Lower lobe of right lung (tissue), 2 donors: ENCODE results near the gene DOCK4. TPM values are rescaled to one million over a fixed set of nuclear protein-coding genes. Genes with fewer than 3 reads are reported as not detected.

Experiments
- ATAC-seq, 2 donors: fragments of 200-7000 bp; cut with Tn5 transposase; one replicate each; pipeline ENCODE4 v1.9.1; 2020 to 2022; ENCODE audit warnings: mild to moderate bottlenecking in 2 of 2, moderate library complexity in 2 of 2
- DNase-seq: peaks from one replicate; pipeline ENCODE4 v3.0.0-alpha.2; 2020
- H3K27ac ChIP-seq: fragments of 200-600 bp; one replicate; pipeline ENCODE4 v1.8.0; 2022
- H3K27me3 ChIP-seq: fragments of 200-600 bp; one replicate; pipeline ENCODE4 v1.8.0; 2022; ENCODE audit warnings: low read depth
- H3K36me3 ChIP-seq: fragments of 200-600 bp; one replicate; pipeline ENCODE4 v1.8.0; 2022; ENCODE audit warnings: mild to moderate bottlenecking
- H3K4me1 ChIP-seq: fragments of 200-600 bp; one replicate; pipeline ENCODE4 v1.8.0; 2022
- H3K4me3 ChIP-seq: fragments of 200-600 bp; one replicate; pipeline ENCODE4 v1.8.0; 2022; ENCODE audit warnings: mild to moderate bottlenecking
- H3K9me3 ChIP-seq: fragments of 200-600 bp; one replicate; pipeline ENCODE4 v1.8.0; 2022
- intact Hi-C: fragments of 100-400 bp; cut with DNase I; formaldehyde crosslinking; loops from one replicate; pipeline ENCODE4 v1.11.0; 2022
- total RNA-seq: library from RNA; stranded (reverse); fragmentation: NEBNext Ultra II Directional; extraction: Animal tissue kit (Norgen Biotek cat#: 25700); gene quantifications from one replicate; pipeline ENCODE4 v1.2.1, GENCODE V29; 2021
- TF ChIP-seq, protein P1 (sequence below): fragments of 200-600 bp; IDR thresholded peaks from one replicate; pipeline ENCODE4 v1.8.0; 2022; ENCODE audit warnings: antibody characterized with exemption, mild to moderate bottlenecking
- donor health status: DM: no; HTN: yes; CAD: no; lungs with severe emphysema.

The DOCK4 gene
- total RNA-seq, 1 donor from 2014 or later = 78.5 TPM

DNA sequence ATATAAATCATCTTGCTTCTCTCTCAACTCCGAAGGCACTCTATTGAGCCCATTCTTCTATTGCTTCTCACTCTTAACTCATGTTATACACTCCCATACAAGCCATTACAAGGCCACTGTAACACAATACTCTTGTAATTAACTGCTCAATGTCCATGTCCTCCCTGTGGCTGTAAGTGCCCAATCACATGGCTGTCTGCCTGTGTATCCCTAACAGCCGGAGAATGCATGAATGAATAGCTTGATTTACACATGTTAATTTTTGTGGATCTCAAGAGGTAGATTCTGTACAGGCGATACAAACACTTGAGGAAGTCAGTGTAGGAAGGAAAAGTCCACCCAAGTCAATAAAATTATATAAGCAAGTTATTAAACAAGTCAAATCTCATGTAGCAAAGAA is 215.6 kb downstream of the DOCK4 start:
- DNase-seq (no peak), ATAC-seq (no peak)
- Histone ChIP-seq H3K9me3 (no peaks in the 10 kb centered on the region), H3K4me3 (no peak overlapping the region), H3K27ac (no peak overlapping the region), H3K4me1 (peaks cover 29% of the 10 kb centered on the region), H3K27me3 (no peaks in the 10 kb centered on the region), H3K36me3 (peaks cover 25% of the 10 kb centered on the region)
- TF ChIP-seq, protein P1, sequence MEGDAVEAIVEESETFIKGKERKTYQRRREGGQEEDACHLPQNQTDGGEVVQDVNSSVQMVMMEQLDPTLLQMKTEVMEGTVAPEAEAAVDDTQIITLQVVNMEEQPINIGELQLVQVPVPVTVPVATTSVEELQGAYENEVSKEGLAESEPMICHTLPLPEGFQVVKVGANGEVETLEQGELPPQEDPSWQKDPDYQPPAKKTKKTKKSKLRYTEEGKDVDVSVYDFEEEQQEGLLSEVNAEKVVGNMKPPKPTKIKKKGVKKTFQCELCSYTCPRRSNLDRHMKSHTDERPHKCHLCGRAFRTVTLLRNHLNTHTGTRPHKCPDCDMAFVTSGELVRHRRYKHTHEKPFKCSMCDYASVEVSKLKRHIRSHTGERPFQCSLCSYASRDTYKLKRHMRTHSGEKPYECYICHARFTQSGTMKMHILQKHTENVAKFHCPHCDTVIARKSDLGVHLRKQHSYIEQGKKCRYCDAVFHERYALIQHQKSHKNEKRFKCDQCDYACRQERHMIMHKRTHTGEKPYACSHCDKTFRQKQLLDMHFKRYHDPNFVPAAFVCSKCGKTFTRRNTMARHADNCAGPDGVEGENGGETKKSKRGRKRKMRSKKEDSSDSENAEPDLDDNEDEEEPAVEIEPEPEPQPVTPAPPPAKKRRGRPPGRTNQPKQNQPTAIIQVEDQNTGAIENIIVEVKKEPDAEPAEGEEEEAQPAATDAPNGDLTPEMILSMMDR = no peak
- intact Hi-C loops = no loop called here

DNA sequence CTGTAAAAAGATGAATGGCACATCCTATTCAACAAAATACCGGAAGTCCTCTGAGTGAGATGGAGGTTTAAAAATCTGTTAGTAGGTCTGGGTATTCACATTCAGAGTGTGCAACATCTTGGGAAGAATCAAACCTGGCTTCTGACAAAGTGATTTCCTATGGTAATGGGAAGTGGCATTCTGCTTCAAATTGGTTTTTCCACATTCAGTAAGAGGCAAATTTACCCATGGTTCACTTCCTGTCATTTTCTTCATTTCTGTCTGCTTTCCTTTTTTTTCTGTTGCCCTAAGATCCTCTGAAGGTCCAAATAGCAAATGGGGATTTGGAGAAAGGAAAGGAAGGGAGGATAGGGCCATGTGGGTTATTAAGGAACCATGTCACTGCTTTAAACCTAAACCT is 218.3 kb downstream of the DOCK4 start:
- intact Hi-C loops = no loop called here
- H3K4me3 ChIP-seq = no peak overlapping the region
- TF ChIP-seq, protein P1 = no peak
- peak overlapping the region; percentile 56 for H3K27ac ChIP-seq
- peaks cover 42% of the 10 kb centered on the region for H3K36me3 ChIP-seq
- no peaks in the 10 kb centered on the region for H3K27me3 ChIP-seq
- H3K4me1 ChIP-seq = peaks cover 31% of the 10 kb centered on the region
- no peaks in the 10 kb centered on the region for H3K9me3 ChIP-seq
- DNase-seq = no peak
- ATAC-seq = no peak

DNA sequence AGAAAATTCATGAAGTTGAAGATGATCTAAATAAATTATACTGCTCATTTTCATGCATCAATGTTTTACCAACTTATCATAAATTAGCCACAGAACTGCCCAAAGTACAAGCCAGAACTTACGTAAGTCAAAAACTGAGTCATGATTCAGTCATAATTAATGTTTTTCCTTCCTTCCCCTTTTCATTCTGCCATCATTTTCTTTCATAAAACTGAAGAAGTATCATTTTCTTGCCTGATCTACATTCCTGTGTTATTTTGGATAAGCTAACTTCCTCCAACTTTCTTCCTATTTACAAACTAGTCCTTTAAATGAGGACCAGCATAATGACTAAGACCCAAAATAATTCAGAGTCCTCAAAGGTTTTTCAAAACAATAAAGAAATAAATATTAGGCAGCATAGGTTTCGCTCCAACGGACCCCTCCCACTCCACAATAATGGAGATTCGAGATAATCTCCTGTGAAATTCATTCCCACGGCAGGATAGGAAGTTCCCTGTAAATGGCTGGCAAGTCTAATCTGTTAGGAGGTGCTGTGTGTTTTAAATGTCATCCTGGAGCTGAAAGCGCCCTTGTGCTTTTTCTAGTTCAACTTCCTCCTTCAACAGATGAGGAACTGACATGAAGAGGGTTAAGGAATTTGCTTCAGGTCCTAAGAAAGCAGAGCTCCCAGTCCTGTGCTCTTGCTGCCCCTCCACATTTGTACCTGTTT is 218.9 kb downstream of the DOCK4 start:
- peak overlapping the region; percentile 56 for H3K27ac ChIP-seq
- no peak overlapping the region for H3K4me3 ChIP-seq
- TF ChIP-seq, protein P1 = no peak
- peaks cover 31% of the 10 kb centered on the region for H3K4me1 ChIP-seq
- intact Hi-C loops = no loop called here
- ATAC-seq (peak; percentile 54 to 71), DNase-seq (no peak)
- peaks cover 43% of the 10 kb centered on the region for H3K36me3 ChIP-seq
- no peaks in the 10 kb centered on the region for H3K27me3 ChIP-seq
- H3K9me3 ChIP-seq = no peaks in the 10 kb centered on the region

DNA sequence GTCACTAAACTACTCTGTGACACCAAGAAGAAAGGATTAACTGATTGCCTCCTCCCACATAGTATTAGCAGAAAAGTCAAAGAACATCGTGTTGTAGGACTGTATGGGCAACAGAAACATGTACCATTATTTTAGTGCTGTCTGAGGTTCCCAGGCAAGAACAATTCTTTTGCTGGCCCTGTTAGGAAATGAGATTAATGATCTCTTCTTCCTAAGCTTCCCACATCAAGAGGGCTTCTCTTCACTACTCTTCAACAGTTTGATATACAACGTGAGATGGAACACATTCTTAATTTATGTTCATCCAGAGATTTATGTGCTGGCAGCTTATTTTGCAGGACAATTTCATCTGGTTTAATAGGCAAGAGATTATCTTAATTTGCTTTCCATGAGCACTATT is 219.6 kb downstream of the DOCK4 start:
- no peak for DNase-seq
- intact Hi-C loops = no loop called here
- TF ChIP-seq, protein P1 = no peak
- Histone ChIP-seq H3K9me3 (no peaks in the 10 kb centered on the region), H3K4me1 (peaks cover 31% of the 10 kb centered on the region), H3K4me3 (no peak overlapping the region), H3K36me3 (peaks cover 43% of the 10 kb centered on the region), H3K27me3 (no peaks in the 10 kb centered on the region), H3K27ac (no peak overlapping the region)
- no peak for ATAC-seq

DNA sequence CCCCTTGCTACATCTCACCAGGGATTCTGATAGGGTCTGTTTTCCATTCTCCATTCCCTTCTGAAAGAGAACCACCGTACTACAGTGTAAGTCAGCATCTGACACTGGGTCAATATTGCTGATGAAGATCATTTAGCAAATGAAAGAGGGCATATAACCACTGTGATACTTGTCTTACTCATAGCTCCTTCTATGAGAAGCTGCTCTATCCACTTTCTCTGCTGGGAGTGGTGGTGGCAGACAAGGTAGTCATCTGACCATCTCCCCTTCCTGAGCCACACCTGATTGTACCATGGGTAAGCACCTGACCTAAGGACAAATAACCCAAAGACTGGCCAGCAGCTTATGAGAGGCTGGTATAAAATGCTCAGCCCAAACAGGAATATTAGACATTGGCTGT is 220.4 kb downstream of the DOCK4 start:
- peaks cover 43% of the 10 kb centered on the region for H3K36me3 ChIP-seq
- no peak overlapping the region for H3K27ac ChIP-seq
- TF ChIP-seq, protein P1 = no peak
- no peak for DNase-seq
- intact Hi-C loops = no loop called here
- ATAC-seq = no peak
- no peak overlapping the region for H3K4me3 ChIP-seq
- H3K27me3 ChIP-seq = no peaks in the 10 kb centered on the region
- H3K9me3 ChIP-seq = no peaks in the 10 kb centered on the region
- H3K4me1 ChIP-seq = peaks cover 31% of the 10 kb centered on the region
